NCI-H1436 treated with DMSO at 0.1 percent for 48 hours (cell line): ENCODE results near the gene RTP3.
"Not testable (repeated sequence)": the region's sequence is repeated elsewhere in the genome, so short reads cannot be mapped to it uniquely, and the experiment has no call there.

Experiments used
- DNase-seq: peaks from one replicate; lab custom pipeline; 2025; lab: John Stamatoyannopoulos, UW

Gene RTP3

GRCh38 chr3:46519952-46520351 lies 22.2 kb downstream of the RTP3 start:
- DNase-seq, result no peak

DNA sequence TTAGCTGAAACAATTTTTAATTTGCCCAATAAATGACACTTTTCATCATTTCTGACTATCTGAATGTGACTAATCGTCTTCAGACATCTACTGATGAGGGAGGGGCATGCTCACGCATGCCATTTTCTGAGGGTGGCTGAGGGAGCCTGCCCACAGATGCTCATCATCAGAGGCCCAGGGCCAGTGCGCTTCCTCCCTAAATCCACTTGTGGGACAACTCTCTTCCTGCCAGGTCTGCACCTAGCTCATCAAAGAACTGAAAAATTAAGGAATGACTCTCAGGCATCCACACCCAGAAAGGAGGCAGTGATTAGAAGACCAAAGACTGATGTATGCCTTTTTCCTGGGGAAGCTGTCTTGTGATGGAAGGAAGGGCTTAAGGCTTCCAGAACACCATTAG lies 22.8 kb downstream of the RTP3 start:
- no peak for DNase-seq

DNA sequence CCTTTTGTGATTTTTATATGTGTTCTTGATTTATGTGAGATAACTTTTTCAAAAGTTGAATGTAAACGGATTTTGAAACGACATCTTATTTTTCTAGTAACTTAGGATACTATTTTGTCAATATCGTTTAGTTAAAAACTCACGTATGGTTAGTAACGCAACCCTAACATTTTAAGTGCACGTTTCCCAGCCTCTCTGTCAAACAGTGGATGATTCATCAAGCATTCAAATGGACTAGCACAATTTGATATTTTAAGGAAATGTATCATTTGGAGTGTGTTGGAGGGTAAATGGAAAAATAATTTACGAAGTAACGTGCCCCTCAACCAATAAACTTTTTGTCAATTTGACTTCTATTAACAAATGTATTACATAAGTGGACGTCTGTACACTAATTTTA lies 23.3 kb downstream of the RTP3 start:
- no peak for DNase-seq

- not testable (repeated sequence) for DNase-seq
Observed at GRCh38 chr3:46522201-46522600, 24.4 kb downstream of the RTP3 start.

- DNase-seq, result no peak
Observed at GRCh38 chr3:46523556-46523955, 25.8 kb downstream of the RTP3 start.

DNA sequence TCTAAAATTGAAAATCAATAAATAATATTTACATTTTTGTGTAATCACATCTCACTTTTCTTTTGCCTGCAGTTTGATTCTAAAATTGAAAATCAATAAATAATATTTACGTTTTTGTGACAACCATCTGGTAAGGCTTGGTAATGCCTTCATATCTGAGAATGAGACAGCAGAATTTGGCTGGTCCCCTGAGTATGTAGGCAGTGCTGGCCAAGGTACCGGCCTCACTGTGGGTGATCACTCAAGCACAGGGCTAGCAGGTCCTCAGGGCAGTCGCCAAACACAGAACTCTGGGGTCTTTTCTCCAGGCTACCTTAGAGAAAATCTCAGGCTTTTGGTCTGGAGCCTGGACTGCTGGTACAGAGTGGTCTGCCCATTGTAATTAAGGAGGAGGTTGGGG lies 26.2 kb downstream of the RTP3 start:
- DNase-seq, result no peak

GRCh38 chr3:46524832-46525231 lies 27.1 kb downstream of the RTP3 start:
- DNase-seq, result no peak

- DNase-seq, result no peak
Observed at GRCh38 chr3:46527239-46527638, 29.5 kb downstream of the RTP3 start.

DNA sequence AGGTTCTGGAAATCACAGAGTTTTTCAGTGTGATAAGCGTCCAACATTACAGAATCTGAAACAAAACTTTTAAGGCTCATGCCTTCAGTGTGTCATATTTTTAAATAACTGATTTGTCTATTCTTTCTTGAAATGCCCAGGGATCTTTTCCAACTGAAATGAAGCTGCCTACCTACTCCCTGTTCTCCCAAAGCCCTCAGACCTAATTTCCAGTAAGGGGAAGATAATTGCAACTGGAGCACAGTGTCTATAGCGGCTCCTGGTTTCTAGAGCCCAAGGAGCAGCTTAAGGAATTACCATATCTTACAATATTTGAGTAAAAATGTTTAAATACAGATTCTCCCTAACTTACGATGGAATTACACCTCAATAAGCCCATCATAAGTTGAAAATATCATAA lies 35.3 kb downstream of the RTP3 start:
- DNase-seq, result no peak

GRCh38 chr3:46535746-46536145 lies 38.0 kb downstream of the RTP3 start:
- no peak for DNase-seq

DNA sequence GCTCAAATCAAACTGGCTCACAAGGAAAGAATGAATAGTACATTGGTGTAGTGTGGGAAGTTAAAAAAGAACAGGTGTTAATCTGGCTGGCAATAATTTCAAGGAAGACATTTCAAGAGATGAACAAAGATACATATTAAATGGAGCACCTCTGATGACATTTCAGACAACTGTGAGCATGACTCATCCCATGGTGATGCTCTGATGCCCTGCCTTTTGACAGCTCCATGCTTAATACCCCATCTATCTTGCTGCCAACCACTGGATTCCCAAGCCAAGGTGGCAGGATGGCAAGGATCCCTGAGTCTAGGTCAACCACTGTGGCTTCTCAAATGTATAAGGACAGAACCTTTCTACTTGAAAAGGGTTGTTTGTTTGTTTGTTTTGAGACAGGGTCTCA lies 39.0 kb downstream of the RTP3 start:
- DNase-seq, result no peak

DNA sequence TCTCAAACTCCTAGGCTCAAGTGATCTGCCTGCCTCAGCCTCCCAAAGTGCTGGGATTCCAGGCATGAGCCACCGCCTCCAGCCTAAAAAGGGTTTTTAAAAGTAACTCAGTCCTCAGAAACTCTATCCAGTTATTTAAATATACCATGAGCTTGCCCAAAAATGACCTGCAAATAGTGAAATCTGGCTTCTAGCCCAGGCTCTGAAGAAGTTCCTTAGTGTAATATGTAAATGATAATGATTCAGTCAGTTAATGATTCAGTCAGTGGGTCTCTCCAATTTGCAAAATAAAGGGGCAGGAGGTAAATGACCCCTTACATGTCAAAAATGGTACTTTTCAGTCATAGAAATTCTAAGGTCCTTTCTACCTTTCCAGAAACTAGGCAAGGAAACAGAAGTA lies 39.5 kb downstream of the RTP3 start:
- DNase-seq, result no peak

GRCh38 chr3:46537779-46538178 lies 40.0 kb downstream of the RTP3 start:
- no peak for DNase-seq

DNA sequence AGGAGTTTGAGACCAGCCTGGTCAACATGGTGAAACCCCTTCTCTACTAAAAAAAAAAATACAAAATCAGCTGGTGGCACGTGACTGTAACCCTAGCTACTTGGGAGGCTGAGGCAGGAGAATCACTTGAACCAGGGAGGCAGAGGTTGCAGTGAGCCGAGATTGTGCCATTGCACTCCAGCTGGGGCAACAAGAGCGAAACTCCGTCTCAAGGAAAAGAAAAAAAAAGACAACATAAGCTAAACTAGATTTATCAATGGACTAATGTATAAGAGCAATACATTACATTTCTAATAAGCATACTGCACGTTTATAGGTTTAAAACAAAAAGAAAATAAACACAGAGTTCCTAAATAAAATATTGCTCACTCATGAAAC lies 40.6 kb downstream of the RTP3 start:
- not testable (repeated sequence) for DNase-seq

DNA sequence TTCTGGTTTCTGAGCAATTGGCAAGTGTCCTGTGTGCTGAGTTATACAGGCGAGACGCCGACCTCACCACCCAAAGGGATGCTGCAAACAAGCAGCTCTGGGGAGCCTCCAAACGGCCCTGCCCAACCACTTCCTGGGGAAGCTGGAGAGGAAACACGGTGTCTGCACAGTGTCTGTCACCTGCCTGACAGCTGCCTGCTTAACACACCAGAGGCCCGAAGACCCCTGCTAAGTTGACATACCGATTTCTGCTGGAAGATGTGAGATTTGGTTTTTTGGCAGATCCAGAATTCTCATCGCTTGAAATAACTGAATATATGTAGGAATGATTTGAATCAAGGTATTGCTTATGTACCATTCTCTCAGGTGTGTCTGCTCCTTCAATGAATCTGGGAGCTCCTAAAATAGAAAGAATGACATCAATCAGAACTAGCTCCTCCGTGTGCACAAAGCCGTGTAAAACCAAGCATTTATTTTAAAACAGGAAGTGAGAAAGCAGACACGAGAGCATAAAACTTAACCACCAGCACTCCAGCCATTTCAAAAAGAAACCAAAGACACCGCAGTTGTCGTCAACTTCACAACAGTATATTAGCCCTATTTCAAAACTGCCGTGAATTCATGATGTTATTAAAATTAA lies 41.1 kb downstream of the RTP3 start:
- no peak for DNase-seq

GRCh38 chr3:46539443-46540005 lies 41.7 kb downstream of the RTP3 start:
- DNase-seq, result no peak

GRCh38 chr3:46540550-46540949 lies 42.8 kb downstream of the RTP3 start:
- no peak for DNase-seq

DNA sequence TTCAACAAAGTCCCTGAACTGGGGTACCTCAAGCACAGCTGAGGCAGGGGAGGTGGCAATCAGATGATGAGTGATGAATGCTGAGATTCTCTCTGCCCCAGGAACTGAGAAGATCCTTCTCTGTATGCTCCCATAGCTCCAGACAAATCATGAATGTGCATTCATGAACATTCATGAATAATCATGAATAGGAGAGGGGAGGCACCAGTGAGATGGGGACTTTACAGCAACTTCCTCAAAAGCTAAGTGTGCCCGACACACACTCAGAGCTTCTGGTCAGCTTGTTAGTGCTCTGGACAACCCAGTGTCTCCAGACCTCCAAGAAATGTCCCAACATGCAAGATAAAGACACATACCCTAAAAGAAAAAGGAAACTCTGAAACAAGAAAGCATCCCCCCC lies 44.1 kb downstream of the RTP3 start:
- DNase-seq, result no peak

GRCh38 chr3:46542344-46542743 lies 44.6 kb downstream of the RTP3 start:
- no peak for DNase-seq

DNA sequence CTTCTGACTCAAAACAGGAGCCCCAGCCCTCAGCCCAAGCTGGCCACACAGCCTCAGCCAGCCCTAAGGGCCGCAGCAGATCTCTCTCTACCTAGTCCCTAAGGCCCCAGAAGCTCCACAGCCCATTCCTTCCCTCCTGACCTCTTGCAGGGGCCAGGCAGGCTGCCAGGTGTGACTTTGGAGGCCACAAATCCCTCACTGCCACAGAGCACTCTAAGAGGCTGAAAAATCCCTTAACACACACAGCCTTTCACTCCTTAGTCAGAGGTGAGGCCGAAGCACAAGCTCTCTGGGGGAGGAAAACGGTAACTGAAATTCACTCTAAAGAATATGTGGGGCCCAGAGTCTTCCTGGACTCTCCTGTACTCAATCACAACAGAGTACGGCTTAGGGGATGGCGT lies 45.0 kb downstream of the RTP3 start:
- DNase-seq, result no peak

DNA sequence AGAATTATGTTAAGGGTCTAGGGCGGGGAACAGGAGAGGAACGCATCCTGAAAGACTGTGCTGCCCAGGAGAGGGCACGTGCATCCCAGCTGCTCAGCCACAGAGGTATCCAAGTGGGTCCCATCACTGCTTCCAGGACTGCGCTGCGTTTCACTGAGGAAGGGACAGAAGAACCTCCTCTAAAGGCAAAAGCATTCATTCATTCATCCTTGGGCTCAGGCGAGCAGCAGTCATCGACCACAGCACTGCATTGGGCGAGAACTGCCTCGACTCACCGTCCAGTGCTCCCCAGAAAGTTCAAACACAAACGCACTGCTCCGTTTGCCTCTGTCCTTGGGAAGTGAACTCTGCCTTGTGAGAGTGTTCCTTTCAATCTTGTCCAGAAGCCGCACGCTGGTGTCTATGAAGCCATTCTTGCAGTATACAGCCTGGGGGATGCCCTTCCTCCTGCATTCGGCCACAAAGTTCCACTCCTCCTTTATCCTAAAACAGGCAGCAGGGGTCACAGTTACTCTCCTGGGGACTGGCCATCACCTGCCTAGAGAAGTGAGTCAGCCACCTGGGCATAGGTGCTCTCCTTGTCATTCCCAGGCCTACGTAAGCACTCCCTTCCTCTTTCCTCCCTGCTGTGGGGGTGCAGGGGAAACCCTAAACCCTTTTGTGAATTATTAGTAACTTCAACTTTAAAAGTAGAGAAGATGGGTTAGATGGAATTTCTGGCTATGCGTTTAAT lies 47.2 kb downstream of the RTP3 start:
- no peak for DNase-seq

GRCh38 chr3:46545818-46546630 lies 48.2 kb downstream of the RTP3 start:
- no peak for DNase-seq

GRCh38 chr3:46546896-46547440 lies 49.2 kb downstream of the RTP3 start:
- DNase-seq, result no peak
